Measurements from ENCODE around the gene SLC29A1. TPM values are rescaled to one million over a fixed set of nuclear protein-coding genes. Genes with fewer than 3 reads are reported as not detected.

The SLC29A1 gene
- total RNA-seq, 6 experiments from 2014 or later = 14.9 to 29.9 (median 26.8) TPM

DNA sequence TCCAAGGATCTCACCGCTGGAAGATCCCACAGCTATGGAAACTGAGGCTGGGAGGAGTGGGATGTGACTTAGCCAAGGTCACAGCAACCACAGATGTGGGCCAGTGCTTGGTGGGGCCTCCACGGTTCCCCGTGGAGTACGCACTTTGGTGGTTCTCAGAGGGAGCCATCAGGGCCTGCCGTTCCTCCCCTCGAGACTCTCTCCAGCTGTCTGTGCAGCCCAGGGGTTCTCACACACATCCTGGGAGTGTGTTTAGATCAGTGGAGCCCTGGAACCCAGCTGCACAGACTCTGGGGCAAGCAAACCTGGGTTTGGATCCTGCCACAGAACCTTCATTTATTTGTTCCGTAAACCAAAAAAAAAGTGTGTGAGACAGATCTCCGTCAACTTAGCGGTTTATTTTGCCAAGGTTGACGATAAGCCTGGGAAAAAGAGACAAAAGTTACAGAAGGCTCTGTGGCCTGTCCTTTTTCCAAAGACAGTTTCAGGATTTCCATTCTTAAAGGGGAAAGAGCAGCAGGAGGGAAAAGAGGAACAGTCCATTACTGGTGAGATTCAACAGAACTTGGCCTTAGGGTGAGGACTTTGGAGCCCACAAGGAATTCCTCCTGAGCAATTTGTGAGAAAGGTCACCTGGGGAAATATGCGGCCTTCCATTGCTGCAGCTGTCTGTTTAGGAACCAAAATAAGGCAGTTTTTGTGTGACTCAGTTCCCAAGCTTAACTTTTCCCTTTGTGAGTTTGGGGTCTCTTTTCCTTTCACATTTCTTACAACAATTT is 20.2 kb upstream of the SLC29A1 start:
- no peak for DNase-seq
- H3K27ac Mint-ChIP-seq = no peak overlapping the region
- H3K4me1 Mint-ChIP-seq (ENCODE audit: low read depth) = peaks cover 6% of the 10 kb centered on the region; the same call in 1 of the 2 replicates
- H3K27me3 Mint-ChIP-seq (ENCODE audit: insufficient read depth) = peaks cover 22% of the 10 kb centered on the region
- H3K9me3 Mint-ChIP-seq = no peaks in the 10 kb centered on the region
- H3K36me3 Mint-ChIP-seq (ENCODE audit: low read depth) = no peaks in the 10 kb centered on the region
- TF ChIP-seq, protein P1, sequence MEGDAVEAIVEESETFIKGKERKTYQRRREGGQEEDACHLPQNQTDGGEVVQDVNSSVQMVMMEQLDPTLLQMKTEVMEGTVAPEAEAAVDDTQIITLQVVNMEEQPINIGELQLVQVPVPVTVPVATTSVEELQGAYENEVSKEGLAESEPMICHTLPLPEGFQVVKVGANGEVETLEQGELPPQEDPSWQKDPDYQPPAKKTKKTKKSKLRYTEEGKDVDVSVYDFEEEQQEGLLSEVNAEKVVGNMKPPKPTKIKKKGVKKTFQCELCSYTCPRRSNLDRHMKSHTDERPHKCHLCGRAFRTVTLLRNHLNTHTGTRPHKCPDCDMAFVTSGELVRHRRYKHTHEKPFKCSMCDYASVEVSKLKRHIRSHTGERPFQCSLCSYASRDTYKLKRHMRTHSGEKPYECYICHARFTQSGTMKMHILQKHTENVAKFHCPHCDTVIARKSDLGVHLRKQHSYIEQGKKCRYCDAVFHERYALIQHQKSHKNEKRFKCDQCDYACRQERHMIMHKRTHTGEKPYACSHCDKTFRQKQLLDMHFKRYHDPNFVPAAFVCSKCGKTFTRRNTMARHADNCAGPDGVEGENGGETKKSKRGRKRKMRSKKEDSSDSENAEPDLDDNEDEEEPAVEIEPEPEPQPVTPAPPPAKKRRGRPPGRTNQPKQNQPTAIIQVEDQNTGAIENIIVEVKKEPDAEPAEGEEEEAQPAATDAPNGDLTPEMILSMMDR (IDR thresholded peaks at IDR 0.05) = no peak
- no peak overlapping the region for H3K4me3 Mint-ChIP-seq

GRCh38 chr6:44203955-44204354 is 19.4 kb upstream of the SLC29A1 start:
- H3K4me3 Mint-ChIP-seq = no peak overlapping the region
- no peaks in the 10 kb centered on the region for H3K9me3 Mint-ChIP-seq
- no peak overlapping the region for H3K27ac Mint-ChIP-seq
- H3K27me3 Mint-ChIP-seq (ENCODE audit: insufficient read depth) = peaks cover 23% of the 10 kb centered on the region
- H3K36me3 Mint-ChIP-seq (ENCODE audit: low read depth) = no peaks in the 10 kb centered on the region
- peaks cover 6% of the 10 kb centered on the region; the same call in 1 of the 2 replicates for H3K4me1 Mint-ChIP-seq (ENCODE audit: low read depth)
- TF ChIP-seq, protein P1 (IDR thresholded peaks at IDR 0.05) = no peak
- no peak for DNase-seq

DNA sequence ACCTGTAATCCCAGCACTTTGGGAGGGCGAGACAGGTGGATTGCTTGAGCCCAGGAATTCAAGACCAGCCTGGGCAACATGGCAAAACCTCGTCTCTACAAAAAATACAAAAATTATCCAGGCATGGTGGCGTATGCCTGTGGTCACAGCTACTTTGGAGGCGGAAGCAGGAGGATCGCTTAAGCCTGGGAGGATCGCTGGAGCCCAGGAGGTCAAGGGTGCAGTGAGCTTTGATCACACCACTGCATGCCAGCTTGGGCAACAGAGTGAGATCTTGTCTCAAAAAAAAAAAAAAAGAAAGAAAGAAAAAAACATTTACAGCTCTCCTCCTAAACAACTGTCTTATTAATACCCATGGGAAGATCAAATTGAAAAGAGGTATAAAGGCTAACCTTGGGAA is 15.4 kb upstream of the SLC29A1 start:
- H3K36me3 Mint-ChIP-seq (ENCODE audit: low read depth) = no peaks in the 10 kb centered on the region
- H3K4me1 Mint-ChIP-seq (ENCODE audit: low read depth) = no peaks in the 10 kb centered on the region
- H3K9me3 Mint-ChIP-seq = no peaks in the 10 kb centered on the region
- no peak for DNase-seq
- peaks cover 32% of the 10 kb centered on the region for H3K27me3 Mint-ChIP-seq (ENCODE audit: insufficient read depth)
- H3K27ac Mint-ChIP-seq = no peak overlapping the region
- no peak overlapping the region for H3K4me3 Mint-ChIP-seq
- TF ChIP-seq, protein P1 (IDR thresholded peaks at IDR 0.05) = no peak

DNA sequence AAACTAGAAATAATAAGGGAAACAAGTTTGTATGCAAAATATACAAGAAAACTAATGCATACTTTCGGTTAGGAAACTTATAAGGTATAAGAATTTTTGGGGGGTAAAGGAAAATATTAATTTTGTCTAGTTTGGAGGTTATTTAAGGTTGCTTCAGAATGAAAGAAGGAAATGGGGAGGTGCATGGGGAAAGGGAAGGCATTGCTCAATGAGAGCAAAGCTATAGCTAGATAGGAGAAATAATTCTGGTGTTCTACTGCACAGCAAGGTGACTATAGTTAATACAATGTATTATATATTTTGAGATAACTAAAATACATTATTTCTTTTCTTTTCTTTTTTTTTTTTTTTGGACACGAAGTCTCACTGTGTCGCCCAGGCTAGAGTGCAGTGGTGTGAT is 12.1 kb upstream of the SLC29A1 start:
- no peaks in the 10 kb centered on the region for H3K4me1 Mint-ChIP-seq (ENCODE audit: low read depth)
- H3K4me3 Mint-ChIP-seq = no peak overlapping the region
- peaks cover 23% of the 10 kb centered on the region for H3K27me3 Mint-ChIP-seq (ENCODE audit: insufficient read depth)

DNA sequence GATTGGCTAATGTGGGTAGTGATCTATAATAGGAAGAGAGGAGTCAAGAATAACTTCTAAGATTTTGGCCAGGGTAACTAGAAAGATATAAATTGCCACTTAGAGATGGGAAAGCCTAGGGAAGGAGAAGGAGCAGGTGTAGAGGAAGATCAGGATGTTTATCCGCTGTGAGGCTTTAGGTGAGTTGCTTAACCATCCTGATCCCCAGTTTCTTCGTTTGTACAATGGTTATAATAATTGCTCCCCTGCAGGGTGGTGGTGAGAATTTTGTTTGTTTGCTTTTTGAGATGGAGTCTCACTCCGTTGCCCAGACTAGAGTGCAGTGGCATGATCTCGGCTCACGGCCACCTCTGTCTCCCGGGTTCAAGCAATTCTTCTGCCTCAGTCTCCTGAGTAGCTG is 9.1 kb upstream of the SLC29A1 start:
- H3K27me3 Mint-ChIP-seq (ENCODE audit: insufficient read depth) = peaks cover 9% of the 10 kb centered on the region
- TF ChIP-seq, protein P1 (IDR thresholded peaks at IDR 0.05) = no peak
- no peak for DNase-seq
- no peak overlapping the region for H3K27ac Mint-ChIP-seq
- H3K4me3 Mint-ChIP-seq = no peak overlapping the region
- H3K36me3 Mint-ChIP-seq (ENCODE audit: low read depth) = no peaks in the 10 kb centered on the region
- peaks cover 6% of the 10 kb centered on the region; the same call in 1 of the 2 replicates for H3K4me1 Mint-ChIP-seq (ENCODE audit: low read depth)
- H3K9me3 Mint-ChIP-seq = no peaks in the 10 kb centered on the region

More for the DNA sequence above, 12.1 kb upstream of the SLC29A1 start:
- no peaks in the 10 kb centered on the region for H3K36me3 Mint-ChIP-seq (ENCODE audit: low read depth)
- no peak for DNase-seq
- TF ChIP-seq, protein P1 (IDR thresholded peaks at IDR 0.05) = no peak
- no peaks in the 10 kb centered on the region for H3K9me3 Mint-ChIP-seq
- no peak overlapping the region for H3K27ac Mint-ChIP-seq
